NT2/D1 (cell line): ENCODE results near the gene PMP22.

Experiments used
- DNase-seq: peaks from one replicate; pipeline ENCODE4 v3.0.0-alpha.2; 2011; ENCODE audit warnings: low read depth, low spot score
- H3K27me3 ChIP-seq: 2 replicates; pipeline ENCODE4 v1.6.0; 2011; ENCODE audit warnings: mild to moderate bottlenecking; ENCODE audit not compliant: insufficient read length, insufficient read depth
- H3K36me3 ChIP-seq: 2 replicates; pipeline ENCODE4 v1.6.1; 2011; ENCODE audit warnings: mild to moderate bottlenecking, low read length, mixed read lengths; ENCODE audit not compliant: insufficient read depth, insufficient read length
- H3K4me1 ChIP-seq: 2 replicates; pipeline ENCODE4 v1.5.1; 2011; ENCODE audit not compliant: insufficient read depth, insufficient read length
- H3K4me3 ChIP-seq: 2 replicates; pipeline ENCODE4 v1.5.1; 2011; ENCODE audit warnings: low read depth; ENCODE audit not compliant: insufficient read length
- H3K9ac ChIP-seq: 2 replicates; pipeline ENCODE4 v1.6.0; 2011; ENCODE audit warnings: low read depth; ENCODE audit not compliant: insufficient read length
- H3K9me3 ChIP-seq: 2 replicates; pipeline ENCODE4 v1.5.1; 2011; ENCODE audit warnings: mild to moderate bottlenecking, low read length; ENCODE audit not compliant: insufficient read depth
- SUZ12 ChIP-seq: IDR thresholded peaks from 2 replicates; pipeline ENCODE4 v1.6.1; 2011; ENCODE audit not compliant: insufficient read length, insufficient read depth; ENCODE audit errors: extremely low read depth
- YY1 ChIP-seq: IDR thresholded peaks from 2 replicates; pipeline ENCODE4 v1.6.1; 2011; ENCODE audit not compliant: insufficient read length, insufficient read depth
- ZNF274 ChIP-seq: IDR thresholded peaks from 2 replicates; pipeline ENCODE4 v1.6.1; 2011; ENCODE audit warnings: mild to moderate bottlenecking, low read depth, low read length

PMP22 gene

GRCh38 chr17:15250135-15250860 lies 14.8 kb downstream of the PMP22 start:
- Histone ChIP-seq H3K4me3 (no peak overlapping the region), H3K9me3 (no peaks in the 10 kb centered on the region), H3K36me3 (peaks cover 80% of the 10 kb centered on the region), H3K9ac (no peak overlapping the region), H3K27me3 (no peaks in the 10 kb centered on the region), H3K4me1 (peaks cover 2% of the 10 kb centered on the region)
- no peak for DNase-seq
- TF ChIP-seq YY1 = no peak
- no peak for TF ChIP-seq ZNF274

GRCh38 chr17:15249487-15249886 lies 15.6 kb downstream of the PMP22 start:
- Histone ChIP-seq H3K4me3 (no peak overlapping the region), H3K9ac (no peak overlapping the region), H3K27me3 (no peaks in the 10 kb centered on the region), H3K9me3 (no peaks in the 10 kb centered on the region), H3K4me1 (peaks cover 2% of the 10 kb centered on the region), H3K36me3 (peaks cover 76% of the 10 kb centered on the region)
- no peak for TF ChIP-seq YY1
- no peak for TF ChIP-seq SUZ12
- TF ChIP-seq ZNF274 = no peak
- no peak for DNase-seq

GRCh38 chr17:15247891-15248529 lies 17.1 kb downstream of the PMP22 start:
- peaks cover 62% of the 10 kb centered on the region for H3K36me3 ChIP-seq
- no peaks in the 10 kb centered on the region; the same call in 1 of the 2 replicates for H3K9me3 ChIP-seq
- DNase-seq = no peak
- TF ChIP-seq SUZ12 (no peak), ZNF274 (no peak), YY1 (no peak)
- no peak overlapping the region for H3K4me3 ChIP-seq
- H3K4me1 ChIP-seq = peaks cover 2% of the 10 kb centered on the region
- no peak overlapping the region for H3K9ac ChIP-seq
- H3K27me3 ChIP-seq = no peaks in the 10 kb centered on the region

- Histone ChIP-seq H3K9me3 (no peaks in the 10 kb centered on the region; the same call in 1 of the 2 replicates), H3K4me3 (no peak overlapping the region), H3K27me3 (no peaks in the 10 kb centered on the region), H3K4me1 (peaks cover 2% of the 10 kb centered on the region), H3K9ac (no peak overlapping the region), H3K36me3 (peaks cover 45% of the 10 kb centered on the region)
- DNase-seq = no peak
- TF ChIP-seq ZNF274 = no peak
- TF ChIP-seq SUZ12 = no peak
- no peak for TF ChIP-seq YY1
Measured at GRCh38 chr17:15245054-15245453, 20.1 kb downstream of the PMP22 start.

- Histone ChIP-seq H3K9ac (no peak overlapping the region), H3K9me3 (no peaks in the 10 kb centered on the region; the same call in 1 of the 2 replicates), H3K4me1 (no peaks in the 10 kb centered on the region), H3K4me3 (no peak overlapping the region), H3K27me3 (no peaks in the 10 kb centered on the region), H3K36me3 (peaks cover 57% of the 10 kb centered on the region)
- TF ChIP-seq SUZ12 (no peak), ZNF274 (no peak), YY1 (no peak)
- DNase-seq = no peak
Measured at GRCh38 chr17:15240644-15241043, 24.5 kb downstream of the PMP22 start.

- no peaks in the 10 kb centered on the region for H3K4me1 ChIP-seq
- DNase-seq = no peak
- no peak for TF ChIP-seq YY1
- TF ChIP-seq ZNF274 = no peak
- TF ChIP-seq SUZ12 = no peak
- H3K36me3 ChIP-seq = peaks cover 63% of the 10 kb centered on the region
- no peaks in the 10 kb centered on the region for H3K27me3 ChIP-seq
- H3K9me3 ChIP-seq = no peaks in the 10 kb centered on the region; the same call in 1 of the 2 replicates
- H3K9ac ChIP-seq = no peak overlapping the region
- no peak overlapping the region for H3K4me3 ChIP-seq
Measured at GRCh38 chr17:15239491-15239890, 25.6 kb downstream of the PMP22 start.

- Histone ChIP-seq H3K4me1 (no peaks in the 10 kb centered on the region), H3K4me3 (no peak overlapping the region)
Measured at GRCh38 chr17:15238676-15239422, 26.3 kb downstream of the PMP22 start.

More at GRCh38 chr17:15238676-15239422, 26.3 kb downstream of the PMP22 start:
- TF ChIP-seq ZNF274 (no peak), SUZ12 (no peak), YY1 (no peak)
- H3K27me3 ChIP-seq = no peaks in the 10 kb centered on the region
- DNase-seq = no peak
- peaks cover 70% of the 10 kb centered on the region for H3K36me3 ChIP-seq
- no peak overlapping the region for H3K9ac ChIP-seq
- H3K9me3 ChIP-seq = no peaks in the 10 kb centered on the region; the same call in 1 of the 2 replicates
